ENCODE measurements around the gene UPF2. TPM values are rescaled to one million over a fixed set of nuclear protein-coding genes. Genes with fewer than 3 reads are reported as not detected.

The UPF2 gene
- total and polyA plus RNA-seq, 2 donors (not counting 1 experiment from before 2014, with no cell fraction given), result 8.9 to 60.0 TPM

GRCh38 chr10:11908991-11909390, 133.6 kb downstream of the UPF2 start:
- no peak overlapping the region for H2AFZ ChIP-seq (ENCODE audit: insufficient read depth, low read depth, low read length, poor library complexity, severe bottlenecking)
- TF ChIP-seq EZH2 (IDR thresholded peaks at IDR 0.05; ENCODE audit: borderline replicate concordance, insufficient read depth, low read depth, low read length, poor library complexity, severe bottlenecking) (no peak), CTCF (IDR thresholded peaks at IDR 0.05) (no peak)
- peaks cover 2% of the 10 kb centered on the region for H3K4me1 Mint-ChIP-seq
- H3K4me3 ChIP-seq (ENCODE audit: control extremely low read depth in 1 of 5, extremely low read depth in 1 of 5, insufficient read depth in 1 of 5, low read depth in 2 of 5, low read length in 4 of 5), result no peak overlapping the region
- 94% methylated on average over 11 of the region's 11 CpGs for WGBS (ENCODE audit: insufficient coverage)
- no peaks in the 10 kb centered on the region for H3K4me1 ChIP-seq (ENCODE audit: control insufficient read depth in 2 of 2, insufficient read depth in 2 of 2, low read length in 2 of 2)
- intact Hi-C loops (cut with micrococcal nuclease), result no loop called here
- ChIA-PET POLR2A (no interaction called here), CTCF (no interaction called here)
- no peaks in the 10 kb centered on the region for H3K27me3 ChIP-seq (replicated peaks in 1 of 4; ENCODE audit: control extremely low read depth in 1 of 4, control insufficient read depth in 3 of 4, insufficient read depth in 4 of 4, low read length in 3 of 4)
- H3K27ac ChIP-seq (ENCODE audit: low read length in 2 of 2), result no peak overlapping the region
- H3K9me3 ChIP-seq (ENCODE audit: control extremely low read depth in 1 of 3, control insufficient read depth in 2 of 3, insufficient read depth in 1 of 3, low read length in 2 of 3), result no peaks in the 10 kb centered on the region
- H4K20me1 ChIP-seq (ENCODE audit: control insufficient read depth, insufficient read depth, low read length, poor library complexity, severe bottlenecking), result no peaks in the 10 kb centered on the region
- ATAC-seq (ENCODE audit: low read depth) (no peak), DNase-seq (no peak)
- H3K79me2 ChIP-seq (ENCODE audit: control insufficient read depth, insufficient read depth, low read length), result no peaks in the 10 kb centered on the region
- no peak overlapping the region for H3K27ac Mint-ChIP-seq
- H3K4me3 Mint-ChIP-seq, result no peak overlapping the region
- H3K4me2 ChIP-seq (replicated peaks; ENCODE audit: low read depth, low read length, poor library complexity, severe bottlenecking), result no peak overlapping the region
- H3K36me3 ChIP-seq (replicated peaks in 1 of 2; ENCODE audit: control extremely low read depth in 1 of 2, control insufficient read depth in 1 of 2, extremely low read depth in 1 of 2, insufficient read depth in 2 of 2, low read length in 1 of 2), result no peaks in the 10 kb centered on the region
- no peak overlapping the region for H3K9ac ChIP-seq (ENCODE audit: low read length)
- H3K27me3 Mint-ChIP-seq, result peaks cover 3% of the 10 kb centered on the region
- no peaks in the 10 kb centered on the region for H3K9me3 Mint-ChIP-seq (ENCODE audit: insufficient read depth)

DNA sequence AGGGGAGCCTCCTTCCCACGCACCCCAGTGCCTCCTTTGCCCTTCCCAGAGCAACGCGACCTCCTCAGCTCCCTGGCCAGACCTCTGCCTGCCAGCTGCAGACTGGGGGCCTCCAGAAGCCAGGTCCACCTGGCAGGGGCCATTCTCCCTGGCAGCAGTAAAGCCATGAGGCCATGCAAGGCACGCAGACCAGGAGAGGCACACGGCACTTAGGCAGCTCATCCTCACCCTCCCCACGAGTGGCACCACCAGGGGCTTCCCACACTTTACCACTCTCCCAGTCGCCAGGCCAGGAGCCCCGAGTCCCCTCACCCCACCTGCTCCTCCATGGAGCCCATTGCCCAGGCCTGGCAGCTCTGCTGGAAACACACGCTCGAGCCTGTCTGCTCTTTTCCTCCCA, 134.1 kb downstream of the UPF2 start:
- no peaks in the 10 kb centered on the region for H3K9me3 ChIP-seq (ENCODE audit: control extremely low read depth in 1 of 3, control insufficient read depth in 2 of 3, insufficient read depth in 1 of 3, low read length in 2 of 3)
- H3K9me3 Mint-ChIP-seq (ENCODE audit: insufficient read depth), result no peaks in the 10 kb centered on the region
- H3K4me3 Mint-ChIP-seq, result no peak overlapping the region
- TF ChIP-seq EZH2 (IDR thresholded peaks at IDR 0.05; ENCODE audit: borderline replicate concordance, insufficient read depth, low read depth, low read length, poor library complexity, severe bottlenecking), result no peak
- TF ChIP-seq CTCF (IDR thresholded peaks at IDR 0.05), result no peak
- no peak overlapping the region for H2AFZ ChIP-seq (ENCODE audit: insufficient read depth, low read depth, low read length, poor library complexity, severe bottlenecking)
- H3K27me3 ChIP-seq (replicated peaks in 1 of 4; ENCODE audit: control extremely low read depth in 1 of 4, control insufficient read depth in 3 of 4, insufficient read depth in 4 of 4, low read length in 3 of 4), result no peaks in the 10 kb centered on the region
- ChIA-PET CTCF (no interaction called here), POLR2A (no interaction called here)
- WGBS (ENCODE audit: insufficient coverage), result 87% methylated on average over 9 of the region's 10 CpGs
- H3K4me3 ChIP-seq (ENCODE audit: control extremely low read depth in 1 of 5, extremely low read depth in 1 of 5, insufficient read depth in 1 of 5, low read depth in 2 of 5, low read length in 4 of 5), result no peak overlapping the region
- H3K9ac ChIP-seq (ENCODE audit: low read length), result no peak overlapping the region
- peaks cover 3% of the 10 kb centered on the region for H3K27me3 Mint-ChIP-seq
- no peak for DNase-seq
- H3K4me1 Mint-ChIP-seq, result peaks cover 2% of the 10 kb centered on the region
- ATAC-seq (ENCODE audit: low read depth), result no peak
- no peak overlapping the region for H3K4me2 ChIP-seq (replicated peaks; ENCODE audit: low read depth, low read length, poor library complexity, severe bottlenecking)
- no peaks in the 10 kb centered on the region for H3K79me2 ChIP-seq (ENCODE audit: control insufficient read depth, insufficient read depth, low read length)
- no peak overlapping the region for H3K27ac ChIP-seq (ENCODE audit: low read length in 2 of 2)
- H3K36me3 ChIP-seq (replicated peaks in 1 of 2; ENCODE audit: control extremely low read depth in 1 of 2, control insufficient read depth in 1 of 2, extremely low read depth in 1 of 2, insufficient read depth in 2 of 2, low read length in 1 of 2), result no peaks in the 10 kb centered on the region
- no peaks in the 10 kb centered on the region for H3K4me1 ChIP-seq (ENCODE audit: control insufficient read depth in 2 of 2, insufficient read depth in 2 of 2, low read length in 2 of 2)
- intact Hi-C loops (cut with micrococcal nuclease), result no loop called here
- H3K27ac Mint-ChIP-seq, result no peak overlapping the region
- H4K20me1 ChIP-seq (ENCODE audit: control insufficient read depth, insufficient read depth, low read length, poor library complexity, severe bottlenecking), result no peaks in the 10 kb centered on the region

Data from B cell (primary cell).